ENCODE results near the gene ADAMTSL5.
"Not testable (repeated sequence)": the region's sequence is repeated elsewhere in the genome, so short reads cannot be mapped to it uniquely, and the experiment has no call there.

Gene ADAMTSL5

GRCh38 chr19:1477056-1477455 lies 35.8 kb downstream of the ADAMTSL5 start:
- not testable (repeated sequence) for DNase-seq

DNA sequence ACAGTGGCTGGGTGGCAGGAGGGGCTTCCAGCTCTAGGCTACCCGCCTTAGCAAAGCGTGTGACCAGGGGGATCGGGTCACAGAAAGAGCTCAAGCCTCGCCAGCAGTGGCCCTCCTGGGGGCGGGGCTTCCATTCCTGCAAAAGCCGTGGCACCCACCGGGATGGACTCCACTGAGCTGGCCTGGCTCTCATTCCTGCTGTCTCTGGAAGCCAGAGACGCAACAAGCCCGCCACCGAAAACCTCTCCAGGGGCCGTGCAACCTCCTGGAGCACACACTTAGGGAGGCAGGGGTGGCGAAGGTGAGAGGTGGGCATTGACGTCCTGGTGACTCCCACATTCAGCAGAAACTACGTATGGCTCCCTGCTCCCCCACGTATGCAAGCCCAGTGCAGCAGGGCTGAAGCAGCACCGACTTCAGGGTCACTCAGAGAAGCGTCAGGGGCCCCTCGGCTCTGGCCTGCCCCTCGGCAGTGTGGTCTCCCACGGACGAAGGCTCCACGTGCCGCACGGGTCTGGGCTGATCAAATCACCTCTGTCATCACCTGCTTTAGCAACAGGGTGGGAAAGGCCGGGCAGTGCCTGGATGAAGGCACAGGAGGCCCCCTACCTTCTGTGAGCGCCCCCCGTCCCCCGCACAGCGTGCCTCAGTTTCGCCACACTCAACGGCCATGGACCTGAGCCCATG lies 36.9 kb downstream of the ADAMTSL5 start:
- no peak for DNase-seq

- DNase-seq: no peak
Observed at GRCh38 chr19:1474765-1475351, 38.0 kb downstream of the ADAMTSL5 start.

DNA sequence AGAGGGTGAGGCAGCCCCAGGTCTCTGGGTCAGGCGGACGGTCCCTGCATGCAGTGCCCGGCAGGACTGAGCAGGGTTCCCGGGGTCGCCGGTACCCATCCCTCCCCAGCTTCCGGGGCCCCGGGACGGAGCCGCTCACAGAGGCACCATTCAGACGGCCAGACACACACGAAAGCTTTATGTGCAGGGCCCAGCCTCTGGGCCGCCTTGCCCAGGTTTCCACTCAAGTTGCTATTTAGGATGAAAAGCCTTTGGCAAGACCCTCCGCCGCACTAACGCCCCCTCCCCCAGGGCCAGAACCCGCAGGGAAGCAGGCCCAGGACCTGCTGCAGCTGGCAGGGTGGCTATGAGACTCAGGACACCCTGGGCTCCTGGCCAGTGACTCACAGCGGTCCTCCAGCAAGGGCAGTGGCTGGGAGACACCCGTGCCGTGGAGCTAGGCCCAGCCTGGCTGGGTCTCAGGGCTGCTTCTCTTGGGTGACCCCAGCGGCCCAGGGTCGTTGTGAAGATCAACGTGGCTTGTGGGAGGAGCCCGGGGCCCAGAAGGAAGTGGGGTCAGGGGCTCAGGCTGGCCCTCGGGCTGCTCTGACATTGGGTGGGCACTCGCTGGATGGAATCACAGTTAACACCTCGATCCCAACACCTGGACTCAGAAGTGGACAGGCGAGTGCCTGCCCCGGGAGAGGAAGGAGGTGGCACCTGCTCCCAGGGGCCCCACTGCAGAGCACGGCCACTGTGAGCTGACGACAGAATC lies 38.6 kb downstream of the ADAMTSL5 start:
- no peak for DNase-seq

GRCh38 chr19:1473085-1473851 lies 39.6 kb downstream of the ADAMTSL5 start:
- DNase-seq: no peak

DNA sequence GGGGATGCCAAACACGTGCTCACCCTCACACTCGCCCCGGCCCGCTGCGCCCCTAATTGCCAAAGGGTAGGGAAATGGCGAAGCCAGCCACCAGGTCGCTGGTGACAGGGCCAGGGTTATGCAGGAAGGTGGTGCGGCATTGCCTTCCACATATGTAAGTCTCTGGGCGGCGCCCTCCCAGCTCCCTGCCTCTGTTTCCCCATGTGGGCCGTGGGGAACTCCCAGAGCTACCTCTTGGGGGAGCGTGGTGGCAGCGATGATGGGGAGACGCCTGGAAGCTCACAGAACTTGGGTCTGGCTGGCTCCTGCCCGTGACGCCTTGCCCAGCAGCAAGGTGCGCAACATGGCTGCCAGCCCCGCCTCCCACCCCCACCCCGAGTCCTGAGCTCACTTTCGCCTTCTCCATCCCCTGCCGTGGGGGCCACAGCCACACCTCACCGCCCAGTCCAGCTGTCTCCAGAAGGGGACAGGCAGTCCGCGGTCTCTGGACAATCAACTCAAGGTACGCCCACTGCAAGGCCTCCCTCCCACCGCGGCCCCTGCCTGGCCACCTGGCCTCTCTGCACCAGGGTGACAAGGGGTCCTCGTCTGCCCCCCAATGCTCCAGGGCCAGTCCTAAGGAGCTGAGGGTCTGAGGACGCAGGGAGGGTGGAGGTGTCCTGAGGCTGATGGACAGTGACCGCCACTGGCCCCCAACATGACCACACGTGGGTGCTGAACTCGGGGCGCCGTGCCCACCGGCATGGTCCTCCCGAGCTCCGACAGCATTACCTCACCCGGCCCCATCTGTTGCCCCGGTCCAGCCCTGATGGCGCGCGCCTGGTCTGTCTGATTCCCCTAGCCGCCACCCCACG lies 40.4 kb downstream of the ADAMTSL5 start:
- DNase-seq: no peak

GRCh38 chr19:1471515-1472160 lies 41.2 kb downstream of the ADAMTSL5 start:
- DNase-seq: peak; percentile 27

DNA sequence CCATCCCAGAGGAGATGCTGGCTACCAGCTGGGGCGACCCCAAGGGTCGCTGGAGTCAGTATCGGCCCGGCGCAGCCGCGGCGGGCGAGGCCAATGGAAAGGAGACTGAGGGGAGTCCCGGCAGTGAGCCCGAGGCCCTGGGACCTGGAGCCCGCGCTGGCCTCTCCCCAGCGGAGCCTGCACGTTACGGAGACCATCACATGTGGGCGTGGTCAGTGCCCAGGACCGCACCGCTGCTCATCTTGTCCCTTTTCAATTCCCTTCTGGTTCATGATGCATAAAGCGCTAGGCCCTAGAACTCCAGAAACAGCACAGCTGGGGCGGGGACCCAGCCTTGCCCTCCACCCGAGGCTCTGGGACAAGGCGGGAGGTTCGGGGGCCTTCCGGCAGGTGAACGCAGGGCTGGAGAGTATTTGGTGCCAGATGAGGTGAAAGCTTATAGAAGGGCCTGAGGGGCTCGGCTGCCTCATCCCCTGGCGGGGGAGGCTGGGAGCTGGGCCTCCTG lies 41.8 kb downstream of the ADAMTSL5 start:
- DNase-seq: peak; percentile 26

DNA sequence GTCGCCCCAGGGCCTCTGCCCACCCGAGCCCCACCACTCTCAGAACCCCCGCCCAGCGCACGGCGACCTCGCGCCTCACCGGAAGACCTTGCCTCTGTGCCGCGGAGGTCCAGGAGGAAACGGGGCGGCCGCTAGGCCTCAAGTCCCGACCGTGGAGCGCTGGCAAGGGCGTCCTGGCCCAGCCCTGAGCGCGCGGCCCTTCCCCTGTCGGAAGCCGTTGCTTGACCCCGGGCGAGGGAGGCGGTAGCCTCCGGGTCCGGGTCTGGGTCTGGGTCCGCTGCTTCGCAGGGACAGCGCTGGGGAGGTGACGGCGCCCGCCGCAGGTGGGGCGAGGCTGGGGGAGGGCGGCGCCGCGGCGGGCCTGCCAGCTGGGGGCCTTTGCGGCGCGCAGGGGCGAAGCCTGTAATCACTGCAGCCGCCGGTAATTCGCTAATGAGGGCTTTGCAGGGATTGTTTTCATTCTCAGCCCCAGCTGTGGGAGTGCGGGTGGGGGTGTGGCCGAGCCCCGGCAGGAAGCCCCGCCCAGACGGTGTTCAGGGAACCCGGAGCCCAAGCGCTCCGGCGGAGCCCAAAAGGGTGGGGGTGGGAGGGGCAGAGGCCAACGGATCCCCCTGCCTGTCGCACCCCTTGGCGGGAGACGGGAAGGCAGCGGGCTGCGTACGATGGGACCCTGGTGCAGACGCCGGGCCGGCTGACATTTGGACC lies 42.4 kb downstream of the ADAMTSL5 start:
- DNase-seq: peak; percentile 78

DNA sequence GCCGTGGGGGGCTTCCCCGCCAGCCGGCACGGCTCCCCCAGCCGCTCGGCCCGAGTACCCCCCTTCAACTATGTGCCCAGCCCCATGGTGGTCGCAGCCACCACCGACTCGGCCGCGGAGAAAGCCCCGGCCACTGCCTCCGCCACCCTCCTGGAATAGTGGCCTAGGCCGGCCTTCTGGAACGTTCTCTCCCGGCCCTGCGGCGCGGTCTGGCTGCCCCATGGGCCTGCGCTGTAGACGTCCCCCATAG lies 42.8 kb downstream of the ADAMTSL5 start:
- no peak for DNase-seq

DNA sequence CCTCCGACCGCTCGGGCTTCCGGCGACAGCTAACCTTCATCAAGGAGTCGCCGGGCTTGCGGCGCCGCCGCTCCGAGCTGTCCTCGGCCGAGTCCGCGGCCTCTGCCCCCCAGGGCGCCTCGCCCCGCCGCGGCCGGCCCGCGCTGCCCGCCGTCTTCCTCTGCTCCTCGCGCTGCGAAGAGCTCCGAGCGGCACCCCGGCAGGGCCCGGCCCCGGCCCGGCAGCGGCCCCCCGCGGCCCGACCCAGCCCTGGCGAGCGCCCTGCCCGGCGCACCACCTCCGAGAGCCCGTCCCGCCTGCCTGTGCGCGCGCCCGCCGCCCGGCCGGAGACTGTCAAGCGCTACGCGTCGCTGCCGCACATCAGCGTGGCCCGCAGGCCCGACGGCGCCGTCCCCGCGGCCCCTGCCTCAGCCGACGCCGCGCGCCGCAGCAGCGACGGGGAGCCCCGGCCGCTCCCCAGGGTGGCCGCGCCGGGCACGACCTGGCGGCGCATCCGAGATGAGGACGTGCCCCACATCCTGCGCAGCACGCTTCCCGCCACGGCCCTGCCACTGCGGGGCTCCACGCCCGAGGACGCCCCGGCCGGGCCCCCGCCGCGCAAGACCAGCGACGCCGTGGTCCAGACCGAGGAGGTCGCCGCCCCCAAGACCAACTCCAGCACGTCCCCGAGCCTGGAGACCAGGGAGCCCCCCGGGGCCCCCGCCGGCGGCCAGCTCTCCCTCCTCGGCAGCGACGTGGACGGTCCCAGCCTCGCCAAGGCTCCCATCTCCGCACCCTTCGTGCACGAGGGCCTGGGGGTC lies 43.4 kb downstream of the ADAMTSL5 start:
- DNase-seq: peak; percentile 34

DNA sequence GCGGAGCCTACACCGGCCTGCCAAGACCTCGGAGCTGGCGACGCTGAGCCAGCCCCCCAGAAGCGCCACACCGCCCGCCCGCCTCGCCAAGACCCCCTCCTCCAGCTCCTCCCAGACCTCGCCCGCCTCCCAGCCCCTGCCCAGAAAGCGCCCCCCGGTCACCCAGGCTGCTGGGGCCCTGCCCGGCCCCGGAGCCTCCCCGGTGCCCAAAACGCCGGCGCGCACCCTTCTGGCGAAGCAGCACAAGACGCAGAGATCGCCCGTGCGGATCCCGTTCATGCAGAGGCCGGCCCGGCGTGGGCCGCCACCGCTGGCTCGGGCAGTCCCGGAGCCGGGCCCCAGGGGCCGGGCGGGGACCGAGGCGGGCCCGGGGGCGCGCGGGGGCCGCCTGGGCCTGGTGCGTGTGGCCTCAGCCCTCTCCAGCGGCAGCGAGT lies 44.0 kb downstream of the ADAMTSL5 start:
- peak; percentile 31 for DNase-seq

- DNase-seq: no peak
Observed at GRCh38 chr19:1468274-1468820, 44.5 kb downstream of the ADAMTSL5 start.

DNA sequence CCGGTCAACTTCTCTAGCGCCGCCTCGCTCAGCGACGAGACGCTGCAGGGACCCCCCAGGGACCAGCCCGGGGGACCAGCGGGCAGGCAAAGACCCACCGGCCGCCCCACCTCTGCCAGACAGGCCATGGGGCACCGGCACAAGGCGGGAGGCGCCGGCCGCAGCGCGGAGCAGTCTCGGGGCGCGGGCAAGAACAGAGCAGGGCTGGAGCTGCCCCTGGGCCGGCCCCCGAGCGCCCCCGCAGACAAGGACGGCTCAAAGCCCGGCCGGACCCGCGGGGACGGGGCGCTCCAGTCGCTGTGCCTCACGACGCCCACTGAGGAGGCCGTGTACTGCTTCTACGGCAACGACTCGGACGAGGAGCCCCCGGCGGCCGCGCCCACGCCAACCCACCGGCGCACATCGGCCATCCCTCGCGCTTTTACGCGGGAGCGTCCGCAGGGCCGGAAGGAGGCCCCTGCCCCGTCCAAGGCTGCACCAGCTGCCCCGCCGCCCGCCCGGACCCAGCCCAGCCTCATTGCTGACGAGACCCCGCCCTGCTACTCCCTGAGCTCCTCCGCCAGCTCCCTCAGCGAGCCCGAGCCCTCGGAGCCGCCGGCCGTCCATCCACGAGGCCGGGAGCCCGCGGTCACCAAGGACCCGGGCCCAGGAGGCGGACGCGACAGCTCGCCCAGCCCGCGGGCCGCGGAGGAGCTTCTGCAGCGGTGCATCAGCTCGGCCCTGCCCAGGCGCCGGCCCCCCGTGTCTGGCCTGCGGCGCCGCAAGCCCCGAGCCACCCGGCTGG lies 45.1 kb downstream of the ADAMTSL5 start:
- DNase-seq: no peak

GRCh38 chr19:1467215-1467489 lies 45.7 kb downstream of the ADAMTSL5 start:
- DNase-seq: no peak

GRCh38 chr19:1466461-1467214 lies 46.2 kb downstream of the ADAMTSL5 start:
- DNase-seq: no peak

- DNase-seq: no peak
Observed at GRCh38 chr19:1466018-1466460, 46.8 kb downstream of the ADAMTSL5 start.

- DNase-seq: peak; percentile 44
Observed at GRCh38 chr19:1465191-1466016, 47.4 kb downstream of the ADAMTSL5 start.

Data from CD4-positive, alpha-beta T cell treated with Interleukin-12 subunit alpha and Interleukin-12 subunit beta, for 1 hour (primary cell).